Immature natural killer cell (primary cell): ENCODE results near the gene OBP2B. TPM values are rescaled to one million over a fixed set of nuclear protein-coding genes. Genes with fewer than 3 reads are reported as not detected.

ENCODE experiments used
- polyA plus RNA-seq, 3 donors: library from polyadenylated mRNA; unstranded; fragments of 300-500 nt; fragmentation: Illumina TruSeq; gene quantifications; one replicate each; pipeline ENCODE4 v1.2.3, GENCODE V29; 2021

Gene OBP2B
- polyA plus RNA-seq, 3 donors from 2014 or later, result not detected

Other genes starting within 250 kb of the OBP2B start
- 1 to 10 TPM in 2 of 3 donors, not detected in 1; 1.6 to 1.8 TPM for gene GFI1B, start 230.6 kb downstream of the OBP2B start, polyA plus RNA-seq
- gene GTF3C5, start 178.3 kb downstream of the OBP2B start, polyA plus RNA-seq, result 10 to 100 TPM; 31.0 to 52.7 (median 41.0) TPM
- gene CEL, start 147.3 kb downstream of the OBP2B start, polyA plus RNA-seq, result not detected
- gene RALGDS, start 88.0 kb downstream of the OBP2B start, polyA plus RNA-seq, result 10 to 100 TPM; 31.2 to 68.8 (median 31.6) TPM
- gene GBGT1, start 45.3 kb downstream of the OBP2B start, polyA plus RNA-seq, result not detected
- gene ABO, start 66.0 kb upstream of the OBP2B start, polyA plus RNA-seq, result under 1 TPM in 1 of 3 donors, not detected in 2; 0.03 TPM
- gene SURF6, start 126.9 kb upstream of the OBP2B start, polyA plus RNA-seq, result 10 to 100 TPM in 1 of 3 donors, 1 to 10 TPM in 2; 3.0 to 15.5 (median 5.7) TPM
- 10 to 100 TPM in 1 of 3 donors, 1 to 10 TPM in 2; 5.2 to 27.4 (median 7.0) TPM for gene MED22, start 138.9 kb upstream of the OBP2B start, polyA plus RNA-seq
- gene RPL7A, start 139.0 kb upstream of the OBP2B start, polyA plus RNA-seq, result 100 to 1,000 TPM; 459 to 791 (median 622) TPM
- gene SURF1, start 147.2 kb upstream of the OBP2B start, polyA plus RNA-seq, result 100 to 1,000 TPM; 104 to 153 (median 131) TPM
- gene SURF2, start 147.3 kb upstream of the OBP2B start, polyA plus RNA-seq, result 10 to 100 TPM; 30.2 to 36.9 (median 34.5) TPM
- gene SURF4, start 166.8 kb upstream of the OBP2B start, polyA plus RNA-seq, result 100 to 1,000 TPM; 195 to 304 (median 198) TPM
- under 1 TPM in 2 of 3 donors, not detected in 1; 0.55 to 0.96 TPM for gene STKLD1, start 167.1 kb upstream of the OBP2B start, polyA plus RNA-seq
- 10 to 100 TPM in 2 of 3 donors, 1 to 10 TPM in 1; 6.9 to 27.4 (median 11.5) TPM for gene REXO4, start 208.8 kb upstream of the OBP2B start, polyA plus RNA-seq
- under 1 TPM in 2 of 3 donors, not detected in 1; 0.33 to 0.73 TPM for gene ADAMTS13, start 213.1 kb upstream of the OBP2B start, polyA plus RNA-seq